Endodermal cell (in vitro differentiated cells): ENCODE measurements around the gene KCNH8. TPM values are rescaled to one million over a fixed set of nuclear protein-coding genes. Genes with fewer than 3 reads are reported as not detected.

Experiments used
- DNase-seq: peaks from one replicate; pipeline ENCODE4 v3.0.0-alpha.2; 2017
- H3K27ac ChIP-seq: 2 replicates; pipeline ENCODE4 v1.5.1; 2013; ENCODE audit warnings: mild to moderate bottlenecking, low read depth, low read length, moderate library complexity
- H3K27me3 ChIP-seq: 2 replicates; pipeline ENCODE4 v1.6.1; 2013; ENCODE audit warnings: mild to moderate bottlenecking, low read length, moderate library complexity; ENCODE audit not compliant: insufficient read depth, control insufficient read depth, poor library complexity, severe bottlenecking
- H3K36me3 ChIP-seq: 2 replicates; pipeline ENCODE4 v1.7.0; 2013; ENCODE audit warnings: mild to moderate bottlenecking, low read length, moderate library complexity; ENCODE audit not compliant: control insufficient read depth, insufficient read depth
- H3K4me1 ChIP-seq: one replicate; pipeline ENCODE4 v1.7.0; 2013; ENCODE audit warnings: low read length; ENCODE audit not compliant: control insufficient read depth, insufficient read depth
- H3K4me3 ChIP-seq: 2 replicates; pipeline ENCODE4 v1.5.1; 2013; ENCODE audit warnings: mild to moderate bottlenecking, low read length, moderate library complexity
- H3K9ac ChIP-seq: 2 replicates; pipeline ENCODE4 v1.6.1; 2013; ENCODE audit warnings: mild to moderate bottlenecking, low read length, moderate library complexity; ENCODE audit not compliant: poor library complexity, severe bottlenecking; ENCODE audit errors: extremely low read depth
- H3K9me3 ChIP-seq: 2 replicates; pipeline ENCODE4 v1.6.1; 2013; ENCODE audit warnings: mild to moderate bottlenecking, low read length, moderate library complexity; ENCODE audit not compliant: control insufficient read depth
- H3K27ac Mint-ChIP-seq: 2 replicates; pipeline ENCODE4 v1.8.0; 2020; ENCODE audit warnings: mixed read lengths
- H3K27me3 Mint-ChIP-seq: 2 replicates; pipeline ENCODE4 v1.8.0; 2021; ENCODE audit warnings: mild to moderate bottlenecking, mixed read lengths; ENCODE audit not compliant: insufficient read depth
- H3K36me3 Mint-ChIP-seq: 2 replicates; pipeline ENCODE4 v1.8.0; 2020; ENCODE audit warnings: low read depth, mixed read lengths
- H3K4me1 Mint-ChIP-seq: 2 replicates; pipeline ENCODE4 v1.8.0; 2020; ENCODE audit warnings: mixed read lengths
- H3K4me3 Mint-ChIP-seq: 2 replicates; pipeline ENCODE4 v1.8.0; 2020; ENCODE audit warnings: mild to moderate bottlenecking, moderate library complexity, mixed read lengths
- H3K9me3 Mint-ChIP-seq: 2 replicates; pipeline ENCODE4 v1.8.0; 2020; ENCODE audit warnings: mild to moderate bottlenecking, mixed read lengths
- WGBS, 2 experiments: methylation state at CpG; one replicate each; pipeline versions ENCODE4 v1.1.5 to v1.1.7; 2013; ENCODE audit warnings: missing lambda C conversion rate in 2 of 2, mixed read lengths in 1 of 2; ENCODE audit not compliant: insufficient coverage in 1 of 2, insufficient read length in 1 of 2; 5-methylcytosine and 5-hydroxymethylcytosine counted together
- total RNA-seq, 2 donors: library from RNA; stranded (reverse); fragmentation: NEBNext Ultra II Directional in 1 of 2; extraction: Animal tissue kit (Norgen Biotek cat#: 25700) in 1 of 2; gene quantifications; 2 replicates in 1 of 2; 3 replicates in 1 of 2; pipeline ENCODE4 v1.2.1, GENCODE V29; 2021
- TF ChIP-seq, protein P1 (sequence below): fragments of 200-600 bp; sonication (generic); conservative IDR thresholded peaks from 2 replicates; pipeline ENCODE4 v1.5.0; 2021; ENCODE audit warnings: antibody characterized with exemption, mild to moderate bottlenecking

Gene KCNH8
- total RNA-seq, 2 donors from 2014 or later: 12.0 to 15.0 TPM

DNA sequence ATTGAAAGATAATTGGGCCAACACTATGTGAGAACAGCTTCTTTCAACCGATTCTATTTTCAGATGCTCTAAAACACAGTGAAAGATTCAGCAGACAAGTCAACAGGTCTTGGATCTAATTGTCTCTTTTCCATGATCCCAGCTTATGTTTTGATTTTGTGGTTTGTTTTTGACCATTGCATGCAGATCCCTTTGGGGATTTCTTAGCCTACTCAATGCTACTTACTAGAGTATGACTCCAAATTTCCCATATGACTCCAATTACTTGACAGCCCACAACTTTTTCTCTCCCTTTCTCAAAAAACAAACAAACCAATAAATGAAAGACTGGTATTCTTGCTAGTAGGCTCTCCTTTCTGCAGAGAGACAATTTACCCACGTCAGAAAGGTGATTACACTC is 67.1 kb downstream of the KCNH8 start:
- H3K27ac Mint-ChIP-seq: no peak overlapping the region
- Histone ChIP-seq H3K27me3 (no peaks in the 10 kb centered on the region), H3K4me3 (no peak overlapping the region), H3K9me3 (no peaks in the 10 kb centered on the region), H3K27ac (no peak overlapping the region), H3K4me1 (peaks cover 3% of the 10 kb centered on the region), H3K36me3 (no peaks in the 10 kb centered on the region), H3K9ac (no peak overlapping the region)
- no peaks in the 10 kb centered on the region for H3K27me3 Mint-ChIP-seq
- no peaks in the 10 kb centered on the region for H3K9me3 Mint-ChIP-seq
- WGBS, 2 experiments: 88 to 92% methylated on average over 2 of the region's 2 CpGs
- TF ChIP-seq, protein P1, sequence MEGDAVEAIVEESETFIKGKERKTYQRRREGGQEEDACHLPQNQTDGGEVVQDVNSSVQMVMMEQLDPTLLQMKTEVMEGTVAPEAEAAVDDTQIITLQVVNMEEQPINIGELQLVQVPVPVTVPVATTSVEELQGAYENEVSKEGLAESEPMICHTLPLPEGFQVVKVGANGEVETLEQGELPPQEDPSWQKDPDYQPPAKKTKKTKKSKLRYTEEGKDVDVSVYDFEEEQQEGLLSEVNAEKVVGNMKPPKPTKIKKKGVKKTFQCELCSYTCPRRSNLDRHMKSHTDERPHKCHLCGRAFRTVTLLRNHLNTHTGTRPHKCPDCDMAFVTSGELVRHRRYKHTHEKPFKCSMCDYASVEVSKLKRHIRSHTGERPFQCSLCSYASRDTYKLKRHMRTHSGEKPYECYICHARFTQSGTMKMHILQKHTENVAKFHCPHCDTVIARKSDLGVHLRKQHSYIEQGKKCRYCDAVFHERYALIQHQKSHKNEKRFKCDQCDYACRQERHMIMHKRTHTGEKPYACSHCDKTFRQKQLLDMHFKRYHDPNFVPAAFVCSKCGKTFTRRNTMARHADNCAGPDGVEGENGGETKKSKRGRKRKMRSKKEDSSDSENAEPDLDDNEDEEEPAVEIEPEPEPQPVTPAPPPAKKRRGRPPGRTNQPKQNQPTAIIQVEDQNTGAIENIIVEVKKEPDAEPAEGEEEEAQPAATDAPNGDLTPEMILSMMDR: no peak
- no peaks in the 10 kb centered on the region for H3K36me3 Mint-ChIP-seq
- no peak overlapping the region for H3K4me3 Mint-ChIP-seq
- no peak for DNase-seq
- peaks cover 13% of the 10 kb centered on the region for H3K4me1 Mint-ChIP-seq

DNA sequence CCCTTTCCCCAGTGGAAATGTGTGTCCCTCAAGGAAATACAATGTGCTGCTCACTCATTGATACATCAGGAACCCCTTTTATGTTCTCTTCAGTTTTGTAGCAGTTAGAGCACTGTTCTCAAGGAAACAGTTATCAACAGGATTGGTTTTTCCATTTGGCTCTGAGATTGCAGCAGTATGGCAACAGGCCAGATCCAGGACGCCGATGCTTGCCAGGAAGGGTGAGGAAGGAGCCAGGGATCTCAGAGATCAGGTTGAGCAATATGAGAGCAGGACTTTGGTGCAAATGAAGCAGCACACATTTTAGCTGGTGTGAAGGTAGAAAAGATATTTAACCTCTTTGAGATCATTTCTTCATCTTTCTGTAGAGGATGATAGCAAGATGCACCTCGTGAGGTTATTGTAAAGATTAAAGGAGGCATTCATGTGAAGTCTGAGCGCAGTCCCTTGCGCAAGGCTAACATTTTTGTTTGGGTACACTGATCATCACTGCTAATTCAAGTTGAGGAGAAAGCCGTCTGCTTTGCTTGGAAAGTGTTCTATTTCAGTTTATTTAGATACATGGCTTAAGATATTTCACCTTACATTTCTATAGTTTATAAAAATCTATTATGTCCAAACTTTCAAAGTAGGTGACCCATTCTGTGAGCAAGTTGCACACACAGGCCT is 68.5 kb downstream of the KCNH8 start:
- H3K4me1 ChIP-seq: peaks cover 4% of the 10 kb centered on the region
- Mint-ChIP-seq H3K9me3 (no peaks in the 10 kb centered on the region), H3K27ac (no peak overlapping the region), H3K4me3 (no peak overlapping the region), H3K4me1 (peaks cover 22% of the 10 kb centered on the region), H3K36me3 (no peaks in the 10 kb centered on the region), H3K27me3 (no peaks in the 10 kb centered on the region)
- no peaks in the 10 kb centered on the region for H3K36me3 ChIP-seq
- no peaks in the 10 kb centered on the region for H3K27me3 ChIP-seq
- no peak for DNase-seq
- TF ChIP-seq, protein P1: no peak
- H3K4me3 ChIP-seq: no peak overlapping the region
- no peak overlapping the region for H3K9ac ChIP-seq
- H3K9me3 ChIP-seq: no peaks in the 10 kb centered on the region
- H3K27ac ChIP-seq: no peak overlapping the region
- 95 to 97% methylated on average over 3 to 6 of the region's 6 CpGs for WGBS, 2 experiments

DNA sequence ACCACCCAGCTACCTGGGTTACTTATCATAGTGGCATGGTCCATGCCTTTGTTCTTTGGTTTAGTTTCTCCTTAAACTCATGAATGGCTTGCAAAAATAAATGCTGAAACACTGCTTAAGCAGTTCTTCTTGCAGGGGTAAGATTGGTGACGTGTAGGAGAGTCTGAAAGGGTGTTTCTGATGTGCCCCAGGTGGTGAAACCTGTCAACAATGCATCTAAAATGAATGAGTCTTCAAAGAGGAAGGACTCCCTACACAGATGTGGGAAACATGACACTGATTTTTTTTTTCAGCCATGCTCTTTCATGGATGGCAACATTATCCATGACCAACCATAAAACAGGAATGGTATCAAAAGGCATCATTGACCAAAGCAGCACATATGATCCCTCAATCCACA is 72.0 kb downstream of the KCNH8 start:
- 88% methylated on average over 1 of the region's 1 CpG; no CpG with 5 or more reads in 1 of the 2 experiments for WGBS, 2 experiments
- Mint-ChIP-seq H3K9me3 (no peaks in the 10 kb centered on the region), H3K4me3 (no peak overlapping the region), H3K4me1 (peaks cover 14% of the 10 kb centered on the region), H3K36me3 (no peaks in the 10 kb centered on the region), H3K27ac (no peak overlapping the region), H3K27me3 (no peaks in the 10 kb centered on the region)
- no peak overlapping the region for H3K27ac ChIP-seq
- H3K9me3 ChIP-seq: no peaks in the 10 kb centered on the region
- no peak for DNase-seq
- no peaks in the 10 kb centered on the region for H3K36me3 ChIP-seq
- peaks cover 4% of the 10 kb centered on the region for H3K4me1 ChIP-seq
- no peak overlapping the region for H3K4me3 ChIP-seq
- no peak overlapping the region for H3K9ac ChIP-seq
- TF ChIP-seq, protein P1: no peak
- H3K27me3 ChIP-seq: no peaks in the 10 kb centered on the region
